Breast epithelium (tissue), 4 donors: ENCODE measurements around the gene OBSCN. TPM values are rescaled to one million over a fixed set of nuclear protein-coding genes. Genes with fewer than 3 reads are reported as not detected.

Source experiments
- DNase-seq, 2 donors: peaks; one replicate each; pipeline ENCODE4 v3.0.0-alpha.2; 2019; ENCODE audit warnings: low spot score in 2 of 2
- H3K27ac ChIP-seq, 2 donors: fragments of 200-600 bp; sonication (generic) in 1 of 2; one replicate each; pipeline ENCODE4 v1.5.1; 2016 to 2019; ENCODE audit warnings: mild to moderate bottlenecking in 1 of 2
- H3K27me3 ChIP-seq, 2 donors: fragments of 200-600 bp; sonication (generic) in 1 of 2; one replicate each; pipeline versions ENCODE4 v1.5.1 to v1.6.0; 2017 to 2019; ENCODE audit warnings: control low read depth in 1 of 2, mild to moderate bottlenecking in 1 of 2
- H3K36me3 ChIP-seq: fragments of 200-600 bp; one replicate; pipeline ENCODE4 v1.5.1; 2019
- H3K4me1 ChIP-seq, 2 donors: fragments of 200-600 bp; sonication (generic); one replicate each; pipeline ENCODE4 v1.5.1; 2016 to 2019; ENCODE audit warnings: control low read depth in 1 of 2
- H3K4me3 ChIP-seq, 3 donors: fragments of 200-600 bp; sonication (generic); 1 replicate in 2 of 3; 2 replicates in 1 of 3; pipeline ENCODE4 v1.5.1; 2016 to 2019; ENCODE audit warnings: mild to moderate bottlenecking in 3 of 3, moderate library complexity in 2 of 3
- H3K9me3 ChIP-seq, 2 donors: fragments of 200-600 bp; sonication (generic) in 1 of 2; one replicate each; pipeline ENCODE4 v1.5.1; 2016 to 2019; ENCODE audit warnings: control low read depth in 1 of 2
- POLR2A ChIP-seq: fragments of 450-650 bp; IDR thresholded peaks from one replicate; pipeline ENCODE4 v1.6.1; 2016; ENCODE audit warnings: antibody characterized with exemption, mild to moderate bottlenecking, moderate library complexity
- POLR2AphosphoS5 ChIP-seq, 3 donors: sonication (generic); formaldehyde crosslinking; IDR thresholded peaks; one replicate each; pipeline ENCODE4 v1.6.1; 2017; ENCODE audit warnings: antibody characterized with exemption in 3 of 3
- intact Hi-C: fragments of 100-400 bp; cut with DNase I; formaldehyde crosslinking; loops from one replicate; pipeline ENCODE4 v1.15.1; 2023; ENCODE audit warnings: low total_unique reads
- total RNA-seq, 3 donors: library from RNA; depleted of rRNA; stranded (reverse); fragments of >200 nt; gene quantifications; one replicate each; pipeline ENCODE4 v1.1.0, GENCODE V29; 2016
- TF ChIP-seq, protein P1 (sequence below), 3 donors: fragments of 450-650 bp; IDR thresholded peaks; one replicate each; pipeline ENCODE4 v1.5.1; 2016 to 2017; ENCODE audit warnings: antibody characterized with exemption in 3 of 3, mild to moderate bottlenecking in 3 of 3, moderate library complexity in 3 of 3

Gene OBSCN
- total RNA-seq, 3 donors from 2014 or later = 3.0 to 40.0 (median 27.9) TPM

DNA sequence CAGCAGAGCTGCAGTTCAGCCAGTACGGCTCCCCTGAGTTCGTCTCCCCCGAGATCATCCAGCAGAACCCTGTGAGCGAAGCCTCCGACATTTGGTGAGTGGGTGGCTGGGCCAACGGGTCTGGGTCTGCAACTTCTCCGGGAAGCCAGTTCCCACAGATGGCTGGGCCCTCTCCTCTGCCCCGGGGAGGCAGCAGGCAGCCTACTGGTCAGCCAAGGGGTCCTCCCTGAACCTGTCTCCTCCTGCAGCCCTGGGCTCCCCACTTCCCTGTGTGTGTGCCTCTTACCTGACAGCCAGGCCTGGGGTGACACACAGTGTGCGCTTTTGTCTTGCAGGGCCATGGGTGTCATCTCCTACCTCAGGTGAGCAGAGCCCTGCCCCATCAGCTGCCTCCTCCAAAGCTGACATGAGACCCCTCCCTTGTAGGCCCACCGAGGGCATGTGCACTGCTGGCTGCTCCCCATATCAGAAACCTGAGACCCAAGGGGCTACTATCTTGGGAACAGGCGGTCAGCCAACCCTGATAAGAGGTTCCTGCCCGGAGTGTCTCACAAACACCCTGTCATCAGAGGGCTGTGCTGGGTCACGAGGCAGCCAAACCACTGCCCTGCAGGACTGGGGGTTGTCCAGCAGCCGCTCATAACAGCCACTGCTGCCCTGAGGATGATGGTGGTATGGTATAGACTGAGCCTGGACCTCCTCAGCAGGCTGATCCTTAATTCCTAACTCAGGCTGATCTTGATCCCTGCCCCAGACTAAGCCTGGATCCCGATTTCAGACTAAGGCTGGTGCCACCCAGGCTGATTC lies 161.2 kb downstream of the OBSCN start:
- DNase-seq = peak in 1 of 2 donors; percentile 34
- Histone ChIP-seq H3K4me3 (no peak overlapping the region), H3K27ac (no peak overlapping the region), H3K36me3 (no peaks in the 10 kb centered on the region), H3K9me3 (no peaks in the 10 kb centered on the region), H3K27me3 (no peaks in the 10 kb centered on the region), H3K4me1 (no peaks in the 10 kb centered on the region)
- intact Hi-C loops = no loop called here
- TF ChIP-seq, protein P1, sequence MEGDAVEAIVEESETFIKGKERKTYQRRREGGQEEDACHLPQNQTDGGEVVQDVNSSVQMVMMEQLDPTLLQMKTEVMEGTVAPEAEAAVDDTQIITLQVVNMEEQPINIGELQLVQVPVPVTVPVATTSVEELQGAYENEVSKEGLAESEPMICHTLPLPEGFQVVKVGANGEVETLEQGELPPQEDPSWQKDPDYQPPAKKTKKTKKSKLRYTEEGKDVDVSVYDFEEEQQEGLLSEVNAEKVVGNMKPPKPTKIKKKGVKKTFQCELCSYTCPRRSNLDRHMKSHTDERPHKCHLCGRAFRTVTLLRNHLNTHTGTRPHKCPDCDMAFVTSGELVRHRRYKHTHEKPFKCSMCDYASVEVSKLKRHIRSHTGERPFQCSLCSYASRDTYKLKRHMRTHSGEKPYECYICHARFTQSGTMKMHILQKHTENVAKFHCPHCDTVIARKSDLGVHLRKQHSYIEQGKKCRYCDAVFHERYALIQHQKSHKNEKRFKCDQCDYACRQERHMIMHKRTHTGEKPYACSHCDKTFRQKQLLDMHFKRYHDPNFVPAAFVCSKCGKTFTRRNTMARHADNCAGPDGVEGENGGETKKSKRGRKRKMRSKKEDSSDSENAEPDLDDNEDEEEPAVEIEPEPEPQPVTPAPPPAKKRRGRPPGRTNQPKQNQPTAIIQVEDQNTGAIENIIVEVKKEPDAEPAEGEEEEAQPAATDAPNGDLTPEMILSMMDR (IDR thresholded peaks at IDR 0.05) = no peak
- no peak for TF ChIP-seq POLR2AphosphoS5 (IDR thresholded peaks at IDR 0.05)
- no peak for TF ChIP-seq POLR2A

GRCh38 chr1:228369608-228370438 lies 162.0 kb downstream of the OBSCN start:
- H3K36me3 ChIP-seq = no peaks in the 10 kb centered on the region
- intact Hi-C loops = no loop called here
- H3K27ac ChIP-seq = no peak overlapping the region
- no peak overlapping the region for H3K4me3 ChIP-seq
- no peaks in the 10 kb centered on the region for H3K9me3 ChIP-seq
- DNase-seq = no peak
- H3K4me1 ChIP-seq = no peaks in the 10 kb centered on the region
- no peaks in the 10 kb centered on the region for H3K27me3 ChIP-seq
- TF ChIP-seq POLR2AphosphoS5 (IDR thresholded peaks at IDR 0.05) (no peak), POLR2A (no peak)
- TF ChIP-seq, protein P1 (IDR thresholded peaks at IDR 0.05) = no peak

DNA sequence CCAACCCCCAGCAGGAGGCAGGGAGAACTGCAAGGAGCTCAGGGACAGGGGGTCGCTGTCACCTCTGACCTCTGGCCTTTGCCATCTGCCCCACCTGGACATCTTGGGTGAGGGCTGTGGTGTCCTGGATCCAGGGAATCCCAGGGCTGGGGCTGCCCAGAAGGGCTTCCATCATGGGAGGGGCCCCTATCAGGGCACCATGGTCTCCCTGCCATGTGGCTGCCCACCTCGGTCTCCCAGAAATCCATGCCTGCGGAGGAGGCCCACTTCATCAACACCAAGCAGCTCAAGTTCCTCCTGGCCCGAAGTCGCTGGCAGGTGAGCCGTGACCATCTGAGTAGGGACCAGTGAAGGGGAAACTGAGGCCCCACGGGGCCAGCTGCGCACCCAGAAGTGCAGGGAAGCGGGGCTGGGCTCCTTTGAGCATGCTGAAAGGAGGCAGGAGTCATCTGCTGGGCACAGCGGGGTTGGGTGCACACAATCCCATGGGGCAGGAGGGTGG lies 162.6 kb downstream of the OBSCN start:
- intact Hi-C loops = no loop called here
- Histone ChIP-seq H3K9me3 (no peaks in the 10 kb centered on the region), H3K4me1 (no peaks in the 10 kb centered on the region), H3K36me3 (no peaks in the 10 kb centered on the region), H3K27ac (no peak overlapping the region), H3K4me3 (no peak overlapping the region), H3K27me3 (no peaks in the 10 kb centered on the region)
- no peak for TF ChIP-seq POLR2AphosphoS5 (IDR thresholded peaks at IDR 0.05)
- TF ChIP-seq, protein P1 (IDR thresholded peaks at IDR 0.05) = no peak
- no peak for TF ChIP-seq POLR2A
- no peak for DNase-seq

DNA sequence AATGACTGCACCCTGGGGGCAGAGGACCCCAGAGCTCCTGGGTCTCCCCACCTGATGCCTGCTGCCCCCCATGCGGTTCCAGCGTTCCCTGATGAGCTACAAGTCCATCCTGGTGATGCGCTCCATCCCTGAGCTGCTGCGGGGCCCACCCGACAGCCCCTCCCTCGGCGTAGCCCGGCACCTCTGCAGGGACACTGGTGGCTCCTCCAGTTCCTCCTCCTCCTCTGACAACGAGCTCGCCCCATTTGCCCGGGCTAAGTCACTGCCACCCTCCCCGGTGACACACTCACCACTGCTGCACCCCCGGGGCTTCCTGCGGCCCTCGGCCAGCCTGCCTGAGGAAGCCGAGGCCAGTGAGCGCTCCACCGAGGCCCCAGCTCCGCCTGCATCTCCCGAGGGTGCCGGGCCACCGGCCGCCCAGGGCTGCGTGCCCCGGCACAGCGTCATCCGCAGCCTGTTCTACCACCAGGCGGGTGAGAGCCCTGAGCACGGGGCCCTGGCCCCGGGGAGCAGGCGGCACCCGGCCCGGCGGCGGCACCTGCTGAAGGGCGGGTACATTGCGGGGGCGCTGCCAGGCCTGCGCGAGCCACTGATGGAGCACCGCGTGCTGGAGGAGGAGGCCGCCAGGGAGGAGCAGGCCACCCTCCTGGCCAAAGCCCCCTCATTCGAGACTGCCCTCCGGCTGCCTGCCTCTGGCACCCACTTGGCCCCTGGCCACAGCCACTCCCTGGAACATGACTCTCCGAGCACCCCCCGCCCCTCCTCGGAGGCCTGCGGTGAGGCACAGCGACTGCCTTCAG lies 163.3 kb downstream of the OBSCN start:
- no peak overlapping the region for H3K27ac ChIP-seq
- H3K36me3 ChIP-seq = no peaks in the 10 kb centered on the region
- DNase-seq = peak in 1 of 2 donors; percentile 50
- H3K27me3 ChIP-seq = no peaks in the 10 kb centered on the region
- TF ChIP-seq, protein P1 (IDR thresholded peaks at IDR 0.05) = no peak
- TF ChIP-seq POLR2A (no peak), POLR2AphosphoS5 (IDR thresholded peaks at IDR 0.05) (no peak)
- no peaks in the 10 kb centered on the region for H3K9me3 ChIP-seq
- no peaks in the 10 kb centered on the region for H3K4me1 ChIP-seq
- intact Hi-C loops = no loop called here
- H3K4me3 ChIP-seq = no peak overlapping the region
